ENCODE results near the gene KBTBD12.
"Not testable (repeated sequence)": the region's sequence is repeated elsewhere in the genome, so short reads cannot be mapped to it uniquely, and the experiment has no call there.

DNA sequence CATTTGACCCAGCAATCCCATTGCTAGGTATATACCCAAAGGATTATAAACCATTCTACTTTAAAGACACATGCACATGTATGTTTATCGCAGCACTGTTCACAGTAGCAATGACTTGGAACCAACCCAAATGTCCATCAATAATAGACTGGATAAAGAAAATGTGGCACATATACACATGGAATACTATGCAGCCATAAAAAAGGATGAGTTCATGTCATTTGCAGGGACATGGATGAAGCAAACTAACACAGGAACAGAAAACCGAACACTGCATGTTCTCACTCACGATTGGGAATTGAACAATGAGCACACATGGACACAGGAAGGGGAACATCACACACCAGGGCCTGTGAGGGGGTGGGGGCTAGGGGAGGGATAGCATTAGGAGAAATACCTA is 8.4 kb upstream of the KBTBD12 start:
- TF ChIP-seq, protein P1, sequence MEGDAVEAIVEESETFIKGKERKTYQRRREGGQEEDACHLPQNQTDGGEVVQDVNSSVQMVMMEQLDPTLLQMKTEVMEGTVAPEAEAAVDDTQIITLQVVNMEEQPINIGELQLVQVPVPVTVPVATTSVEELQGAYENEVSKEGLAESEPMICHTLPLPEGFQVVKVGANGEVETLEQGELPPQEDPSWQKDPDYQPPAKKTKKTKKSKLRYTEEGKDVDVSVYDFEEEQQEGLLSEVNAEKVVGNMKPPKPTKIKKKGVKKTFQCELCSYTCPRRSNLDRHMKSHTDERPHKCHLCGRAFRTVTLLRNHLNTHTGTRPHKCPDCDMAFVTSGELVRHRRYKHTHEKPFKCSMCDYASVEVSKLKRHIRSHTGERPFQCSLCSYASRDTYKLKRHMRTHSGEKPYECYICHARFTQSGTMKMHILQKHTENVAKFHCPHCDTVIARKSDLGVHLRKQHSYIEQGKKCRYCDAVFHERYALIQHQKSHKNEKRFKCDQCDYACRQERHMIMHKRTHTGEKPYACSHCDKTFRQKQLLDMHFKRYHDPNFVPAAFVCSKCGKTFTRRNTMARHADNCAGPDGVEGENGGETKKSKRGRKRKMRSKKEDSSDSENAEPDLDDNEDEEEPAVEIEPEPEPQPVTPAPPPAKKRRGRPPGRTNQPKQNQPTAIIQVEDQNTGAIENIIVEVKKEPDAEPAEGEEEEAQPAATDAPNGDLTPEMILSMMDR (IDR thresholded peaks at IDR 0.05) = not testable (repeated sequence)
- TF ChIP-seq EZH2phosphoT487 (IDR thresholded peaks at IDR 0.05) = not testable (repeated sequence)
